Glomerular endothelial cell (primary cell): ENCODE measurements around the gene AMBRA1. TPM values are rescaled to one million over a fixed set of nuclear protein-coding genes. Genes with fewer than 3 reads are reported as not detected.

Experiments
- DNase-seq: peaks from one replicate; pipeline ENCODE4 v3.0.0-alpha.2; 2011; ENCODE audit warnings: low read depth, low spot score; ENCODE audit errors: extremely low read depth
- total RNA-seq: library from RNA; depleted of rRNA; stranded (reverse); fragments of >200 nt; gene quantifications from 2 replicates; pipeline ENCODE4 v1.2.3, GENCODE V29; 2015

AMBRA1 gene
- total RNA-seq, 1 donor from 2014 or later, result 38.5 TPM

DNA sequence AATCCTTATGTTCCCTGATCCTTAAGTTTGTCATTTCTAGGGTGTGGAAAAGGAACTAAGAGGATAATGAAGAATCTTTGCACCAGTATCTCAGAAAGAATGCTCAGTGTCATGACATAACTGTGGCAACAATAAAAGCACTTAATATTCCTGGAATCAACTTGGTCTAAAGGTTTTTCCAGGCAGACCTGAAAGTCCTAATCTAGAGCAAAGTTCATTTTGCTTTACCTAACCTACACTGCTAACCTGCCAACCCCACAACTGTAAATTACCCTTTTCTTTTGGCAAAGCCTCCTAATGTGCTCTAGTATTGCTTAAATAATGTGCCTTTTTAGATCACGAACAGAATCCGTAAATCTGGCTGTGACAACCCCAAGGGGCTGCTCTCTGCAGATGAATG, 82.5 kb downstream of the AMBRA1 start:
- DNase-seq, result no peak

DNA sequence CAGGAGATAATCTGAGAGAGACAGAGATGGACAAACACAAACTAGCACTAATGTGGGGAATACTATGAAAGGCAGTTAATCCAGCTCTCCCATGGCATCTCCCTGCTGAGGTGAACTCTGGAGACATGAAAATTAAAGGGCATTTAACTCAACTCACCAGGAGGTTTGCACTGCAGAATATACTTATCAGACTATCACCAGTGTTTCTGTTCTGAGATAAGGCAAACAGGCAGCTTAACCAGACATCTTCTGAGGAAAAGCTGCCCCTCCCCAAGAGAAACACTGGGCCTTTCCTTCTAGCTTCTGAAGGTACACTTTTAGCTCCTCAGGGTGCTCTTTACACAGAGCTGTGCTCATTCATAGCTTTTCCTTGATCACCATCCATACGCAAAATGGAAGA, 85.5 kb downstream of the AMBRA1 start:
- no peak for DNase-seq

DNA sequence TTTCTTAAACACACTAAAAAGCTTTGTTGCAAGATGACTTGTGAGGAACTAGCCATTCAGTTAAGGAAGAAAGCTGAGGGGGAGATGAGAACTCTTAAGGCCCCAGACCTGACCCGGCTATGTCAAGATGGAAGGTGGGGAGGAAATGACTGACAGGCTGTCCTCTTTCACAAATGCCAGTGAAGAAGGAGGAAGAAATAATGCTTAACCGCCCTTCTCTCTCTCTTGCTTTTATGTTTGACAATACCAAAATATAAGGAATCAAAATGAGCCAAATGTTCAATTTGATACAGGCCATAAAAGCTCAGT, 87.4 kb downstream of the AMBRA1 start:
- no peak for DNase-seq

DNA sequence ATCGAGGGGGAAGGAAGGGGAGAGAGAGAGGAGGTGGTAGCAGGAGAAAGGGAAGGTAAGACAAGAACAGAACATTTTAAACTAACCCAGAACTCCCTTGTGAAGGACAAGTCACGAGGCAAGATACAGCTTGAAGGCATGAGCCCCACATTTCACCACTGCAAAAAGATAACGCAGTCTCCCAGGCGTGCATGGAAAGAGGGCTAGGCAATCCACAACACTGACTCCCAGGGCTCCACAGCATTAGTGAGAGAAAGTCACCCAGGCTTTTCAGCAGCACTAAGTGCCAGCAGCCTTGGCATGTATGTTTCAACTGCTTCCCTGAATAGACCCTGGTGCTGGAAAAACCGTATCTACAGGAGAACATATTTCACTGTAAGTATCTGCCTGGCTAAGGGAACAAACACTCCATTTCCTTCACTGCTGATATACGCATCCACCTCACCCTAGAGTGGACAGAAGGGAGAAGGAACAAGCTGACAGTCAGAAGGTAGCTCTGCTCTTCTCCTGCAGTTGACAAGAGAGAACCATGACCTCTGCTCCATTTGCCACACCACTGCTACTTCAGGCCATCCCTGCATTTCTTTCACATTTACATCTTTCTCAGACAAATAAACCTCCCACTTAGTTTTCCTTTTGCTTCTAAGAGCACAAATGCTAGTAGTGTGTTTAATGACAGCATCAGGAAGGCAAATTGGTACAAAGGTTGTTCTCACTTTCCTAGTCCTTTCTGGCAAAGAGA, 87.9 kb downstream of the AMBRA1 start:
- DNase-seq, result no peak

- no peak for DNase-seq
Observed at GRCh38 chr11:46504817-46505613, 88.8 kb downstream of the AMBRA1 start.

- no peak for DNase-seq
Observed at GRCh38 chr11:46499821-46500220, 94.0 kb downstream of the AMBRA1 start.

- no peak for DNase-seq
Observed at GRCh38 chr11:46498968-46499367, 94.9 kb downstream of the AMBRA1 start.

GRCh38 chr11:46498179-46498578, 95.6 kb downstream of the AMBRA1 start:
- no peak for DNase-seq

DNA sequence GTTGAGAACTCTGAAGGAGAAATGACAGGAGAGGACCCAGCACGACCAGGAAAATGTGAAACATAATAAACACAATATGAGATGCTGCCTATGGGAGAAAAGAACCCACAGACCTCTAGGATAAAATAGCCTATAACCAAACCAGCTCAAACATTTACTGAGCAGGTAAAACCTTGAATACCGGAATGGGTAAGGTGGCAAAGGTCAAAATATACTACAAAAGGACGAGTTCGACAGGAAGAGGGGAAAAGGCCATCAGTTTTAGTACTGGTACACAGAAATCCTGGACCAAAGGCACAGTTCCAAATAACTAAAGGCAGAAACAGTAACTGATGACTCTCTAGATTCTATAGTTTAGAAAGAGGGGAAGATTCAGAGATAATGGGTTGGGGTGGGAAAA, 96.3 kb downstream of the AMBRA1 start:
- DNase-seq, result no peak

DNA sequence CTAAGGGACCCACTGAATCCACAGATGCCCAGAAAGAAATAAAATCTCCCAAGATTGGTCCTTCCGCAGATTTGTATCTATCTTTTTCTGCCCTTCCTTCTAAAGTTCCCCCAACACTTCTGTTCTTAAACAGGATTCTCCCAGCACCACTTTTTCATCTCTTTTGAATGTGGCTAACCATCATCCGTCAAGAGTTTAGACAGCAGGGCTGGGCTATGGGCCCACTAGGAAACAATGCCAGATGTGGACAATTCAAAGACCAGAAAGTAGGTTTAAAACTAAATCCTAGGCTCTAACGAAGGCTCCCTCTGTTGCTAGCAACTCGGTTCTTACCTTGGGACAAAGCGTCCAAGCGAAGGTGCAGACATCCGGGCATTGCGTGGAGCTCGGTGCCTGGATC, 100.0 kb downstream of the AMBRA1 start:
- DNase-seq, result no peak

DNA sequence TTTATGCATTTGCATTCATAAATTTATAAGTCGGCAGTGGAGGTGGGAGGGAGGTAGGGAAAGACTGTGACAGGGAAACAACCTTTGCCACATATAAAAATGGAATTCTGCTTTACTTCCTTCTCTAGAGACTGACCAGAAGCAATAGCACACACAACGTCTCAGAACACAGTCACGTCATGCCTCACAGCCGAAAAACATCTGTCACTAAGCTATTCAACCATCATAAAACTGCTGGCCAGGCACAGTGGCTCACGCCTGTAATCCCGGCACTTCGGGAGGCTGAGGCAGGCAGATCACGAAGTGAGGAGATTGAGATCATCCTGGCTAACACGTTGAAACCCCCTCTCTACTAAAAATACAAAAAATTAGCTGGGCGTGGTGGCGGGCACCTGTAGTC, 101.3 kb downstream of the AMBRA1 start:
- no peak for DNase-seq

- DNase-seq, result no peak
Observed at GRCh38 chr11:46491661-46492330, 102.0 kb downstream of the AMBRA1 start.

DNA sequence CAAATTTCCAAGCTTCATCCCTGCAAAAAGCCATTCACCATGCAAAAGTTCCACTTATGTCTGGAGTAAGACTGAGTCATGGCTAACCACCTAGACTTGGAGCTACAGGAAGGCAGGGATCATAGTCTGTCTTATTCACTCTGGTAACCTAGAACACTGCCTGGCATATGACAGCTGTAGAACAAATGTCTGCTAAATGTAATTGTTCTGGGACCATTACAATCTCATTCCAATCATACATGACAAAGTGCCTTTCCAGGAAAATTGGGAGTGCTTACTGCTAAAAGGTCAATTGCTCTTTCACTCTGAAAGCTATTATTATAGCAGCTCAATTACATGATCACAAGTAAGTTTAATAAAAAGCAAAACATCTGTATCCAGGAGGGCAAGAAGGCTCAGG, 103.2 kb downstream of the AMBRA1 start:
- no peak for DNase-seq

- DNase-seq, result peak; percentile 18
Observed at GRCh38 chr11:46489656-46490560, 103.9 kb downstream of the AMBRA1 start.

GRCh38 chr11:46485856-46486443, 107.9 kb downstream of the AMBRA1 start:
- DNase-seq, result no peak

- no peak for DNase-seq
Observed at GRCh38 chr11:46484101-46484500, 109.7 kb downstream of the AMBRA1 start.

- DNase-seq, result no peak
Observed at GRCh38 chr11:46480909-46481308, 112.9 kb downstream of the AMBRA1 start.

- no peak for DNase-seq
Observed at GRCh38 chr11:46480166-46480726, 113.6 kb downstream of the AMBRA1 start.

GRCh38 chr11:46479601-46480000, 114.2 kb downstream of the AMBRA1 start:
- no peak for DNase-seq

- DNase-seq, result no peak
Observed at GRCh38 chr11:46478196-46478595, 115.6 kb downstream of the AMBRA1 start.
